ENCODE measurements around the gene CYP4F8.

DNA sequence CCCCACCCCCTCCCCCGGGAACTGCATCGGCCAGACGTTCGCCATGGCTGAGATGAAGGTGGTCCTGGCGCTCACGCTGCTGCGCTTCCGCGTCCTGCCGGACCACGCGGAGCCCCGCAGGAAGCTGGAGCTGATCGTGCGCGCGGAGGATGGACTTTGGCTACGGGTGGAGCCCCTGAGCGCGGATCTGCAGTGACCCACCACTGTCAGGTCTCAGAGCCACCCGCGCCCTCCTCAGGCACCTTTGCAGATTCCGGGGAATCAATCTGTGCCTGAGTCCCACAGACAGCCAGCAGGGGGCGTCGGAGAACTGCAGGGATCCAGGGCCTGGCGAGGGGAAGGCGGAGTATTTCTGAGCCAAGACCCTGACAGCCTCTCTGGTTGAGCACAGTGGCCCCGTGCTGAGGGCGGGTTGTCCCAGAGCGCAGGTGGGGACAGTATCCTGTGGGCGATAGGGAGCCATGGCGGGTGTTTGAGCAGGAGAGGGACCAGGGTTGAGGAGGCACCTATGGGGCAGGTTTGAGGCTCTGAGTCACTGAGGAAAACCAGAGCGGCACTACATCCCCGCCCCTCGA, 30.4 kb upstream of the CYP4F8 start:
- TF ChIP-seq, protein P1, sequence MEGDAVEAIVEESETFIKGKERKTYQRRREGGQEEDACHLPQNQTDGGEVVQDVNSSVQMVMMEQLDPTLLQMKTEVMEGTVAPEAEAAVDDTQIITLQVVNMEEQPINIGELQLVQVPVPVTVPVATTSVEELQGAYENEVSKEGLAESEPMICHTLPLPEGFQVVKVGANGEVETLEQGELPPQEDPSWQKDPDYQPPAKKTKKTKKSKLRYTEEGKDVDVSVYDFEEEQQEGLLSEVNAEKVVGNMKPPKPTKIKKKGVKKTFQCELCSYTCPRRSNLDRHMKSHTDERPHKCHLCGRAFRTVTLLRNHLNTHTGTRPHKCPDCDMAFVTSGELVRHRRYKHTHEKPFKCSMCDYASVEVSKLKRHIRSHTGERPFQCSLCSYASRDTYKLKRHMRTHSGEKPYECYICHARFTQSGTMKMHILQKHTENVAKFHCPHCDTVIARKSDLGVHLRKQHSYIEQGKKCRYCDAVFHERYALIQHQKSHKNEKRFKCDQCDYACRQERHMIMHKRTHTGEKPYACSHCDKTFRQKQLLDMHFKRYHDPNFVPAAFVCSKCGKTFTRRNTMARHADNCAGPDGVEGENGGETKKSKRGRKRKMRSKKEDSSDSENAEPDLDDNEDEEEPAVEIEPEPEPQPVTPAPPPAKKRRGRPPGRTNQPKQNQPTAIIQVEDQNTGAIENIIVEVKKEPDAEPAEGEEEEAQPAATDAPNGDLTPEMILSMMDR (IDR thresholded peaks at IDR 0.05 in 8 of 11, conservative IDR thresholded peaks at IDR 0.05 in 3 of 11) = peak; percentile 56 to 93 (median 86)
- no peak for TF ChIP-seq POLR2A (IDR thresholded peaks at IDR 0.05)
- no peak for TF ChIP-seq POLR2AphosphoS5 (IDR thresholded peaks at IDR 0.05)

All from spleen (tissue), 7 donors.